Fibroblast of mammary gland (primary cell): ENCODE results near the gene LSM8.
"Not testable (repeated sequence)": the region's sequence is repeated elsewhere in the genome, so short reads cannot be mapped to it uniquely, and the experiment has no call there.

Experiments
- DNase-seq: peaks from one replicate; pipeline ENCODE4 v3.0.0-alpha.2; 2010; ENCODE audit warnings: low read depth
- H3K4me3 ChIP-seq: 2 replicates; pipeline ENCODE4 v1.5.1; 2011; ENCODE audit warnings: low read depth, mild to moderate bottlenecking, low read length, moderate library complexity; ENCODE audit not compliant: control insufficient read depth
- CTCF ChIP-seq: conservative IDR thresholded peaks from 2 replicates; pipeline ENCODE4 v1.5.1; 2011; ENCODE audit warnings: low read depth, low read length, inconsistent platforms; ENCODE audit not compliant: control insufficient read depth, insufficient read depth

The LSM8 gene

GRCh38 chr7:118183786-118184564 lies at the start of gene LSM8:
TSS of gene LSM8 (plus strand) at chr7:118184164. CDS start at chr7:118184224, 60 bp downstream.
- no peak for TF ChIP-seq CTCF
- peak; percentile 98 for DNase-seq
- H3K4me3 ChIP-seq, result peak within 1 kb of the TSS; percentile 79

- not testable (repeated sequence) for H3K4me3 ChIP-seq, DNase-seq
Measured at GRCh38 chr7:118134420-118134819, 49.5 kb upstream of the LSM8 start.

- H3K4me3 ChIP-seq, result no peak overlapping the region
- TF ChIP-seq CTCF, result no peak
- DNase-seq, result no peak
Measured at GRCh38 chr7:118140468-118140867, 43.5 kb upstream of the LSM8 start.

GRCh38 chr7:118142012-118142411 lies 42.0 kb upstream of the LSM8 start:
- H3K4me3 ChIP-seq, result no peak overlapping the region
- no peak for DNase-seq
- TF ChIP-seq CTCF, result no peak

GRCh38 chr7:118148930-118149329 lies 35.0 kb upstream of the LSM8 start:
- TF ChIP-seq CTCF, result no peak
- H3K4me3 ChIP-seq, result no peak overlapping the region
- no peak for DNase-seq

GRCh38 chr7:118149394-118149793 lies 34.6 kb upstream of the LSM8 start:
- H3K4me3 ChIP-seq, result no peak overlapping the region
- TF ChIP-seq CTCF, result no peak
- no peak for DNase-seq

- DNase-seq, result peak; percentile 12
- TF ChIP-seq CTCF, result no peak
- H3K4me3 ChIP-seq, result no peak overlapping the region
Measured at GRCh38 chr7:118151671-118152070, 32.3 kb upstream of the LSM8 start.
